Activated CD4-positive, CD25-positive, alpha-beta regulatory T cell treated with anti-CD3 and anti-CD28 coated beads, Interleukin-2, amount 50 U/mL, for 24 hours (primary cell): ENCODE measurements around the gene GPSM3.
"Not testable (repeated sequence)": the region's sequence is repeated elsewhere in the genome, so short reads cannot be mapped to it uniquely, and the experiment has no call there.

Source experiments
- ATAC-seq, 2 donors: fragments of 150-1000 bp; cut with Tn5 transposase; one replicate each; pipeline ENCODE4 v1.10.0; 2021; ENCODE audit warnings: mild to moderate bottlenecking in 1 of 2, moderate library complexity in 1 of 2

The GPSM3 gene

GRCh38 chr6:32187009-32187709 lies 5.3 kb downstream of the GPSM3 start:
- no peak for ATAC-seq

DNA sequence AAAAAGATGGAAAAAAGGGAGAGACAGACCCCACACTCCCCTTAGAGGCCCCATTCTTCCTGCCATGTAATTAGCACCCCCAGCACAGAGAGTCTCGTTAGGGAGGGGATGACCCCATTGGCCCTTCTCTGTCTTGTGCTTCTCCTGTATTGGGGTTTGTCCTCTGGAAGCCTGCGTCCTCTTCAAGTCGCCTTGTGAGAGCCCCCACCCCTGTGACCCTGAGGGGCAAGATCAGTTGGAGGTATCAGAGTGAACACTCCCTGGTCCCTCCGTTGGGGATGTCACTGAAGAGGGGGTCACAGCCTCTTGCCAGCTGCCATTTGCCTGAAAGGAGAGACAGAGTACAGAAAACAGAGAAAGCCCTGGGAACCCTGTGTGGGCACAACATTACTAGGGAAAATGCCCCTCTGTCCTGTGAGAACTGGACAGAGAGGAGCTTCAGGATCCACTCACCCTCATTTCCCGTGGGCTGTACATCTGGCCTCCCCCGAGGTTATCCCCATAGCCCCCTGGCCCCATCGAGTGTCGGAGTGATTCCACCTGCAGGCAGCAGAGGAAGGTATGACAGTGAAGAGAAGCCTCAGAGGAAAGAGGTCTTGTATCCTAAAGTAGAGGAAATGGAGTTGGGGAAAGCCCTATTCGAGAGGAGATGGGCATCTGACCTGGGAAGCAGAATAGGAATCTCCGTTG lies 6.1 kb downstream of the GPSM3 start:
- ATAC-seq = not testable (repeated sequence)

DNA sequence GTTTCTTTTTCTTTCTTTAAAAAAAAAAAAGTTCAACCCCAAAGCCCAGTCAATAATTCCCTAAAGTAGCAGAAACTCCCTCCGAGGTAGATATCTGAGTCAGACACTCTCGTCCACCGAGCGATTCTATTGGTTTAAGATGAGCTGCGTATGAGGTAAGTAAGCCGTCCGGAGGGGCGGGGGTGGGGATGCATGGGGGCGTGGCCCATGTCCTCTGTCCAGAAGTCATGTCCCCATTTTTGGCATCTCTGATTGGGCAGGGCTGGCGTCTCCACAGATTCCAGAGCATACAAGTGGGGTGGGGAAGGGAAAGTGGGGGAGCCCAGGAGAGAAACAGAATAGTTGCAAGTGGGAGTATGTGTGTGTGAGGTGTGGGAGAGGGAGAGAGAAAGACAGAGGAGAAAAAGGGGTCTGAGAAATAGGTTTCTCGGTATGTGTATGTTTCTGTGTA lies 6.7 kb downstream of the GPSM3 start:
- ATAC-seq = peak; percentile 82 to 87

DNA sequence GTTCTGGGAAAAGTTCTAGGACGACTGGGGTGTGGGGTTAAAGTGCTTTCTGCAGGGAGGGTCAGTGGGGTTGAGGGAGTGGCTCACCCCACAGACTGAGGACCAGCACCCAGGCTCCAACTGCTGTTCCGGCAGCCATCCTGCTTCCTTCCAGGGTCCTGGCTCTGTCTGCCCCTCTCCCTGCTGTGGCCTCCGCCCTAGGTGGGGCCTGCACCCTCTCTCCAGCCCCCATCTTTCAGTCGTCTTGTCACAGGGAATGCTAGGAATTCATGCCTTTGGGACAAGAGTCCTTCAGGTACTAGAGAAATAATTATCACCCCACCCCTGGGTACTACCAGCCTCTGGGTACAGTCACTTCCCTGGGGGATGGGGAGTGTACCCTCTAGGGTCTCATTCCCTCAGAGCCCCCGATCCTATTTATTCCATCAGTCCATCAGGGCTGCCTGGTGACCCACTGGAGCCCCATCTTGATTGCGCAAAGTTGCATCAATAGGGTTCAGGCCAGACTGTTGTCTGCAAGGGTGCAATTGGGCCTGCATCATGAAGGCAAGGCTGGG lies 8.3 kb downstream of the GPSM3 start, which contains the start of gene AGER:
Gene AGER, minus strand, starts transcription at position 170 of the 557 bp plus-strand sequence. Its CDS starts 31 bp downstream, at position 139.
- no peak for ATAC-seq

GRCh38 chr6:32183483-32184083 lies 8.9 kb downstream of the GPSM3 start:
- no peak for ATAC-seq

DNA sequence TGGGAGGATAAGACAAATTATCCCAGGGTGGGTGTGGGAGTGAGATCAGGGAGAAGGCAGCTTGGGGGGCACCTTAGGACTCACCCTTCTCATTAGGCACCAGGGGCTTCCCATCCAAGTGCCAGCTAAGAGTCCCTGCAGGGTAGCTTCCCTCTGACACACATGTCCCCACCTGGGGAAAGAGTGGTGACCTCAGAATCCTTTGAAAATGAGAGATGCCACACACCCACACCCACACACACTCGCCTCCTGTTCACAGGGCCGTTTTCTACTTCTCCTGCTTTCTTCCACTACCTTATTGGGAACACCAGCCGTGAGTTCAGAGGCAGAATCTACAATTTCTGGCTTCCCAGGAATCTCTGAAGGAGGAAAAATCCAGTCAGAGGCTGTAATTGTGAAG lies 9.4 kb downstream of the GPSM3 start:
- ATAC-seq = no peak

DNA sequence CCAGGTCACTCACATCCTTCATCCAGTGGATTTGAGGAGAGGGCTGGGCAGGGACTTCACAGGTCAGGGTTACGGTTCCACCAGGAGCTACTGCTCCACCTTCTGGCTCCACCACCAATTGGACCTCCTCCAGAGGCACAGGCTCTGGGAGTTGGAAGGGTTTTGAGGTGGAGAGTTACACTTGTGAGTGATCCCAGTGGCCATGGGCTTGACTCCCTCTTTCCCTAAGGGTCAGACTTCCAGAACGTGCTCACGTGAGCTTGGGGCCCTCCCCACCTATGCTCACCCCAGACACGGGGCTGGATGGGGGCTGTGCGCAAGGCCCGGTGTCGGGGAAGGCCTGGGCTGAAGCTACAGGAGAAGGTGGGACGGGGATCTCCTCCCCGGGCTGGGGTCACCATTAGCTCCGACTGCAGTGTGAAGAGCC lies 9.9 kb downstream of the GPSM3 start:
- ATAC-seq = no peak

DNA sequence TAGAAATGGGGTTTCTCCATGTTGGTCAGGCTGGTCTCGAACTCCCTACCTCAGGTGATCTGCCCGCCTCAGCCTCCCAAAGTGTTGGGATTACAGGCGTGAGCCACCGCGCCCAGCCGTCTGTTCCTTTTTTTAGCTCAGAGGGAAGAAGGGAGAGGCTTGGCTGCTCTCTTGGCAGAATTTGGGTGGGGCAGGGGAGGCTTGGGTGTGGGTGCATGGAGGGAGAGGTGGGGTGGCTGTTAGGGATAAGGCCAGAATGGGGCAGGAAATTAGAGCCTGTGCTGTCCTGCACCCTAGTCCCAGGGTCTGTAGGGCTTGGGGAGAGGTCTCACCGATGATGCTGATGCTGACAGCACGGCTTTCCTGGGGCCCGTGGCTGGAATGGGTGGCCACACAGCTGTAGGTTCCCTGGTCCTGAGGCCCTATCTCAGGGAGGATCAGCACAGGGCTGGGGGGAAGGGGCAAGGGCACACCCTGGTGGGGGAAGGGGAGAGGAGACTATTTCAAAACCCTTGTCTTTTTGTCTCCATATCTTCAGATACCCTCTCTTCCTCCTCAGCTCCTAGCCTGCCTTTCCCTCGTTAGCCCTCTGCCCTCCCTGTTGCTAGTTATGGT lies 10.4 kb downstream of the GPSM3 start:
- ATAC-seq = no peak

DNA sequence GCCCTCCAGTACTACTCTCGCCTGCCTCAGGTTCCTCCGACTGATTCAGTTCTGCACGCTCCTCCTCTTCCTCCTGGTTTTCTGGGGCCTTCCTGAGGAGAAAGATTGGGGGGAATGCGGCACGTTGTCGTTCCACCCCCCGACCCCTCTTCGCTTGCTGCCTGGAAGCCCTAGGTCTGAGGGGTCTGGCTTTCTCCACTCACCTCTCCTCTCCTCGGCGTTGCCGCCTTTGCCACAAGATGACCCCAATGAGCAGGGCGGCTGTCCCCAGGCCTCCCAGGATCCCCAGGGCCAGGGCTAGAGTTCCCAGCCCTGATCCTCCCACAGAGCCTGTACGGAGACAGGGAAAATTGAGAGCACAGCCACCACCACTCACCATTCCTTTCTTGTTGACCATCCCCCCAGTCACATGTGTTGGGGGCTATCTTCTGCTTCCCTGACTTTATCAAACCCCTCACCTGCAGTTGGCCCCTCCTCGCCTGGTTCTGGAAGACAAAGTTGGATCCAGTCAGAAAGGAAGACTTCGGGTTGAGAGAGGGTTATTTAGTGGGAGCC lies 11.2 kb downstream of the GPSM3 start:
- ATAC-seq = no peak

- no peak for ATAC-seq
Measured at GRCh38 chr6:32179766-32180405, 12.6 kb downstream of the GPSM3 start.

- ATAC-seq = no peak
Measured at GRCh38 chr6:32178547-32179440, 13.6 kb downstream of the GPSM3 start.

- peak; percentile 89 to 90 for ATAC-seq
Measured at GRCh38 chr6:32177788-32178546, 14.5 kb downstream of the GPSM3 start, which contains the start of gene RNF5. Gene RNF5, plus strand, starts transcription at chr6:32178405. Its CDS starts 107 bp downstream, at chr6:32178512.

- ATAC-seq = no peak
Measured at GRCh38 chr6:32177183-32177787, 15.2 kb downstream of the GPSM3 start.

- ATAC-seq = no peak
Measured at GRCh38 chr6:32176476-32177182, 15.8 kb downstream of the GPSM3 start.

- ATAC-seq = peak; percentile 49 to 50
Measured at GRCh38 chr6:32175711-32176475, 16.6 kb downstream of the GPSM3 start, which contains the start of gene AGPAT1. Gene AGPAT1, minus strand, starts transcription at chr6:32176084. Its CDS starts 4,588 bp downstream, at chr6:32171496.

GRCh38 chr6:32175322-32175710 lies 17.1 kb downstream of the GPSM3 start:
- ATAC-seq = no peak

DNA sequence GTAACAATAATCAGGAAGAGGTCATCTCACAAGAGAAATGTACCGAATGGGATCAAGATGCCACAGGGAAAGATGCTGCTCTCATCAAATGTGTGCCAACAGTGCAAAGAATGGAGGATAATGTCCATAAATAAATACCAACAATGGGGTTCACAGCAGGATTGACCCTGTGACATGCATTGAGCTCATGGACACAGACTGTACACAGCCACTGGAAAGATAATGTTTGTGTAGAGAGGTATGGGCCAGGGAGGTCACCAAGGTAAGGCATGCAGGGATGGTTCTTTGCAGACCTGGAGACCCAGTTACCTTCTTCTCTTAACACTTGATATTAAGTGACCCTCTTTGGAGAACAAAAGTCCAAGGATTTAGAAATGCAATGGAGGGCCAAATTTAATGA lies 18.0 kb downstream of the GPSM3 start:
- no peak for ATAC-seq
